Heart right ventricle (tissue), 16 donors: ENCODE results near the gene CDHR4. TPM values are rescaled to one million over a fixed set of nuclear protein-coding genes. Genes with fewer than 3 reads are reported as not detected.

Experiments
- ATAC-seq, 8 donors: fragments of 200-7000 bp; cut with Tn5 transposase; one replicate each; pipeline ENCODE4 v1.9.1; 2020; ENCODE audit warnings: mild to moderate bottlenecking in 8 of 8, moderate library complexity in 8 of 8, moderate number of reproducible peaks in 1 of 8
- DNase-seq, 2 donors: peaks; one replicate each; pipeline ENCODE4 v3.0.0-alpha.2; 2020
- H3K27ac ChIP-seq, 10 donors: fragments of 200-600 bp; sonication (generic) in 2 of 10; one replicate each; pipeline versions ENCODE4 v1.5.0 to v1.8.0; 2020 to 2022; ENCODE audit warnings: mild to moderate bottlenecking in 3 of 10
- H3K27me3 ChIP-seq, 7 donors: fragments of 200-600 bp; one replicate each; pipeline ENCODE4 v1.8.0; 2021 to 2022; ENCODE audit warnings: mild to moderate bottlenecking in 2 of 7
- H3K36me3 ChIP-seq, 9 donors: fragments of 200-600 bp; sonication (generic) in 1 of 9; one replicate each; pipeline versions ENCODE4 v1.5.0 to v1.8.0; 2020 to 2022; ENCODE audit warnings: mild to moderate bottlenecking in 2 of 9
- H3K4me1 ChIP-seq, 9 donors: fragments of 200-600 bp; sonication (generic) in 1 of 9; one replicate each; pipeline versions ENCODE4 v1.5.0 to v1.8.0; 2020 to 2022; ENCODE audit warnings: mild to moderate bottlenecking in 4 of 9
- H3K4me3 ChIP-seq, 10 donors: fragments of 200-600 bp; sonication (generic) in 2 of 10; one replicate each; pipeline versions ENCODE4 v1.5.0 to v1.8.0; 2020 to 2022; ENCODE audit warnings: mild to moderate bottlenecking in 7 of 10, moderate library complexity in 2 of 10
- H3K9me3 ChIP-seq, 11 donors: fragments of 200-600 bp in 10 of 11; sonication (generic) in 2 of 11; one replicate each; pipeline versions ENCODE4 v1.5.0 to v1.8.0; 2013 to 2022; ENCODE audit warnings: mild to moderate bottlenecking in 2 of 11, control low read depth in 1 of 11, moderate library complexity in 1 of 11
- CTCF ChIP-seq, 9 donors: fragments of 200-600 bp; sonication (generic) in 2 of 9; IDR thresholded peaks; one replicate each; pipeline versions ENCODE4 v1.5.0 to v1.8.0; 2021 to 2022; ENCODE audit warnings: antibody characterized with exemption in 9 of 9, mild to moderate bottlenecking in 5 of 9, moderate library complexity in 1 of 9
- WGBS, 2 donors: extraction: QIAGEN DNeasy Blood & Tissue Kit; methylation state at CpG; one replicate each; pipeline ENCODE4 v1.1.7; 2013; ENCODE audit warnings: inconsistent platforms in 1 of 2; 5-methylcytosine and 5-hydroxymethylcytosine counted together
- intact Hi-C, 10 donors: fragments of 100-400 bp; cut with DNase I; formaldehyde crosslinking; loops; one replicate each; pipeline versions ENCODE4 v1.11.1 to v1.14.2; 2022
- polyA plus RNA-seq, 2 donors: library from polyadenylated mRNA; stranded (reverse); fragments of 200-250 nt; gene quantifications; one replicate each; pipeline ENCODE4 v1.2.3, GENCODE V29; 2013
- total RNA-seq, 10 donors: library from RNA; stranded (reverse); fragmentation: NEBNext Ultra II Directional in 3 of 10; extraction: Animal tissue kit (Norgen Biotek cat#: 25700) in 3 of 10; gene quantifications; one replicate each; pipeline versions ENCODE4 v1.2.1 to v1.2.4, GENCODE V29; 2021 to 2023
- donor health status: Arrhythmogenic right ventricular cardiomyopathy.
- donor health status: ischemic (EF 13 %, LVEDD 7.1; RV severe dilation, severe dysfunction).
- donor health status: healthy with polysubstance abuse.
- donor health status: DM: no; HTN: yes; CAD: no.
- donor health status: DM: no; HTN: no; CAD: no.
- donor health status: ischemic (EF 25% LVEDD 6.9; RV normal size, moderate dysfunction).
- donor health status: ischemic (EF 25% LVEDD 5.7; RV mildly dilated, moderate dysfunction).
- donor health status: healthy.
- donor health status: DM: yes; HTN: yes; CAD: no.
- donor health status: Ischemic cardiomyopathy.
- donor health status: ischemic (EF 35%, LVEDD 5.7; RV mildly dilated, moderate dysfunction).
- donor health status: nonischemic (EF 11% LVEDD 7.7; RV severe dilation, severe dysfunction).
- donor health status: DM: yes; HTN: yes; CAD: no.
- donor health status: PGD.
- donor health status: ischemic (EF 29% LVEDD 5.4; RV normal size, mild dysfunction).
- donor health status: nonischemic (EF 23%, LVEDD 6.1; RV moderate dilation, normal function).

CDHR4 gene
- total and polyA plus RNA-seq, 12 donors = 0.01 to 0.80 TPM; not detected in 10

GRCh38 chr3:49775538-49775937 lies 24.1 kb downstream of the CDHR4 start:
- WGBS, 2 donors = 27 to 56% methylated on average over 3 of the region's 3 CpGs
- no peak overlapping the region for H3K4me3 ChIP-seq
- H3K36me3 ChIP-seq = peaks cover 0 to 41% (median 5%) of the 10 kb centered on the region in 9 donors
- H3K27ac ChIP-seq = no peak overlapping the region
- ATAC-seq = peak in 3 of 8 donors; percentile 60 to 66 (median 65)
- H3K4me1 ChIP-seq = peaks cover 2 to 17% (median 9%) of the 10 kb centered on the region in 9 donors
- TF ChIP-seq CTCF (IDR thresholded peaks at IDR 0.05) = no peak
- no peak for DNase-seq
- no peaks in the 10 kb centered on the region for H3K9me3 ChIP-seq
- intact Hi-C loops = no loop called here
- no peaks in the 10 kb centered on the region for H3K27me3 ChIP-seq

GRCh38 chr3:49772703-49773102 lies 27.0 kb downstream of the CDHR4 start:
- H3K4me1 ChIP-seq = peaks cover 0 to 13% (median 5%) of the 10 kb centered on the region in 9 donors
- no peak overlapping the region for H3K27ac ChIP-seq
- no peak overlapping the region for H3K4me3 ChIP-seq
- peaks cover 0 to 52% (median 5%) of the 10 kb centered on the region in 9 donors for H3K36me3 ChIP-seq
- DNase-seq (no peak), ATAC-seq (no peak)
- no peaks in the 10 kb centered on the region for H3K27me3 ChIP-seq
- H3K9me3 ChIP-seq = no peaks in the 10 kb centered on the region
- WGBS, 2 donors = 96% methylated on average over 2 of the region's 2 CpGs
- intact Hi-C loops = no loop called here
- TF ChIP-seq CTCF (IDR thresholded peaks at IDR 0.05) = no peak

GRCh38 chr3:49771340-49771938 lies 28.2 kb downstream of the CDHR4 start:
- intact Hi-C loops = no loop called here
- WGBS, 2 donors = 82 to 87% methylated on average over 1 of the region's 1 CpG
- DNase-seq = no peak
- H3K27me3 ChIP-seq = no peaks in the 10 kb centered on the region
- no peaks in the 10 kb centered on the region for H3K9me3 ChIP-seq
- H3K27ac ChIP-seq = no peak overlapping the region
- H3K36me3 ChIP-seq = peaks cover 0 to 40% (median 0%) of the 10 kb centered on the region in 9 donors
- no peak for TF ChIP-seq CTCF (IDR thresholded peaks at IDR 0.05)
- ATAC-seq = no peak
- peaks cover 0 to 13% (median 5%) of the 10 kb centered on the region in 9 donors for H3K4me1 ChIP-seq
- H3K4me3 ChIP-seq = no peak overlapping the region

- DNase-seq (no peak), ATAC-seq (no peak)
- Histone ChIP-seq H3K27me3 (no peaks in the 10 kb centered on the region), H3K4me1 (peaks cover 0 to 6% (median 0%) of the 10 kb centered on the region in 9 donors), H3K4me3 (no peak overlapping the region), H3K36me3 (peaks cover 0 to 46% (median 0%) of the 10 kb centered on the region in 9 donors), H3K27ac (no peak overlapping the region), H3K9me3 (no peaks in the 10 kb centered on the region)
- TF ChIP-seq CTCF (IDR thresholded peaks at IDR 0.05) = no peak
- intact Hi-C loops = no loop called here
Observed at GRCh38 chr3:49769926-49770325, 29.7 kb downstream of the CDHR4 start.
